H9 (cell line): ENCODE data around the gene BTBD6. TPM values are rescaled to one million over a fixed set of nuclear protein-coding genes. Genes with fewer than 3 reads are reported as not detected.

Source experiments
- DNase-seq: peaks from one replicate; pipeline ENCODE4 v3.0.0-alpha.2; 2017
- H2AFZ ChIP-seq: one replicate; pipeline ENCODE4 v1.6.1; 2013; ENCODE audit warnings: mild to moderate bottlenecking, low read length, control low read depth, moderate library complexity
- H2AK5ac ChIP-seq: 2 replicates; pipeline ENCODE4 v1.6.1; 2013; ENCODE audit warnings: low read length, control low read depth, mixed read lengths; ENCODE audit not compliant: insufficient read length
- H2BK120ac ChIP-seq: one replicate; pipeline ENCODE4 v1.6.1; 2013; ENCODE audit warnings: low read depth, mild to moderate bottlenecking, low read length, control low read depth, inconsistent platforms; ENCODE audit not compliant: poor library complexity, severe bottlenecking
- H2BK12ac ChIP-seq: 2 replicates; pipeline ENCODE4 v1.6.1; 2013; ENCODE audit warnings: low read length, control low read depth, mixed read lengths, low read depth; ENCODE audit not compliant: insufficient read length
- H2BK15ac ChIP-seq: 2 replicates; pipeline ENCODE4 v1.6.1; 2013; ENCODE audit warnings: low read depth, low read length, control low read depth
- H2BK20ac ChIP-seq: one replicate; pipeline ENCODE4 v1.6.1; 2013; ENCODE audit warnings: low read depth, mild to moderate bottlenecking, low read length, control low read depth, inconsistent platforms; ENCODE audit not compliant: poor library complexity, severe bottlenecking
- H2BK5ac ChIP-seq: 2 replicates; pipeline ENCODE4 v1.6.1; 2013; ENCODE audit warnings: low read length, control low read depth, mixed read lengths; ENCODE audit not compliant: insufficient read length
- H3K14ac ChIP-seq: 2 replicates; pipeline ENCODE4 v1.6.1; 2013; ENCODE audit warnings: low read length, control low read depth; ENCODE audit not compliant: insufficient read depth
- H3K18ac ChIP-seq: 2 replicates; pipeline ENCODE4 v1.6.1; 2013; ENCODE audit warnings: low read depth, mild to moderate bottlenecking, mixed read lengths, low read length, control low read depth; ENCODE audit not compliant: insufficient read length
- H3K23ac ChIP-seq: 2 replicates; pipeline ENCODE4 v1.6.1; 2013; ENCODE audit warnings: low read length, control low read depth, mixed read lengths, low read depth; ENCODE audit not compliant: insufficient read length
- H3K23me2 ChIP-seq: 2 replicates; pipeline ENCODE4 v1.6.1; 2013; ENCODE audit warnings: low read depth, mild to moderate bottlenecking, mixed read lengths, low read length, control low read depth; ENCODE audit not compliant: insufficient read length, poor library complexity, severe bottlenecking
- H3K27ac ChIP-seq: 2 replicates; pipeline ENCODE4 v1.5.1; 2013; ENCODE audit warnings: low read length, control low read depth, mixed read lengths, low read depth; ENCODE audit not compliant: insufficient read length
- H3K27me3 ChIP-seq: 2 replicates; pipeline ENCODE4 v1.6.1; 2013; ENCODE audit warnings: low read length, control low read depth, inconsistent platforms; ENCODE audit not compliant: insufficient read depth
- H3K4ac ChIP-seq: 2 replicates; pipeline ENCODE4 v1.6.1; 2013; ENCODE audit warnings: low read depth, mild to moderate bottlenecking, control low read depth, inconsistent platforms, low read length, moderate library complexity
- H3K4me1 ChIP-seq: 2 replicates; pipeline ENCODE4 v1.6.1; 2013; ENCODE audit warnings: low read length, control low read depth, inconsistent platforms; ENCODE audit not compliant: insufficient read depth
- H3K4me2 ChIP-seq: 2 replicates; pipeline ENCODE4 v1.6.1; 2013; ENCODE audit warnings: low read length, control low read depth, mixed read lengths; ENCODE audit not compliant: insufficient read length, insufficient read depth
- H3K56ac ChIP-seq: 2 replicates; pipeline ENCODE4 v1.6.1; 2013; ENCODE audit warnings: low read depth, mild to moderate bottlenecking, mixed read lengths, low read length, control low read depth; ENCODE audit not compliant: insufficient read length
- H3K79me1 ChIP-seq: 2 replicates; pipeline ENCODE4 v1.6.1; 2013; ENCODE audit warnings: low read depth, mild to moderate bottlenecking, moderate library complexity, low read length, control low read depth, inconsistent platforms; ENCODE audit not compliant: insufficient read depth, poor library complexity, severe bottlenecking
- H3K79me2 ChIP-seq: 2 replicates; pipeline ENCODE4 v1.6.1; 2013; ENCODE audit warnings: low read length, control low read depth, inconsistent platforms; ENCODE audit not compliant: insufficient read depth
- H3K9ac ChIP-seq: 2 replicates; pipeline ENCODE4 v1.6.1; 2013; ENCODE audit warnings: low read length, control low read depth, mixed read lengths; ENCODE audit not compliant: insufficient read length; ENCODE audit errors: extremely low read depth
- H3K9me3 ChIP-seq: one replicate; pipeline ENCODE4 v1.6.1; 2013; ENCODE audit warnings: low read depth, low read length, inconsistent platforms; ENCODE audit not compliant: control insufficient read depth
- H3T11ph ChIP-seq: one replicate; pipeline ENCODE4 v1.6.1; 2013; ENCODE audit warnings: mild to moderate bottlenecking, low read length, control low read depth, inconsistent platforms
- H4K20me1 ChIP-seq: one replicate; pipeline ENCODE4 v1.6.1; 2013; ENCODE audit not compliant: control insufficient read depth, insufficient read length, insufficient read depth
- H4K5ac ChIP-seq: 2 replicates; pipeline ENCODE4 v1.6.1; 2013; ENCODE audit warnings: low read depth, mild to moderate bottlenecking, mixed read lengths, low read length, control low read depth; ENCODE audit not compliant: insufficient read length
- H4K8ac ChIP-seq: replicated peaks from 2 replicates; pipeline ENCODE4 v1.6.1; 2013; ENCODE audit warnings: low read length, control low read depth, mixed read lengths, low read depth; ENCODE audit not compliant: insufficient read length
- H4K91ac ChIP-seq: 2 replicates; pipeline ENCODE4 v1.6.1; 2013; ENCODE audit warnings: low read depth, mild to moderate bottlenecking, moderate library complexity, mixed read lengths, low read length, control low read depth; ENCODE audit not compliant: insufficient read length
- H3K27ac Mint-ChIP-seq, 3 experiments: 2 replicates in 2 of 3; 3 replicates in 1 of 3; pipeline ENCODE4 v1.8.0; 2020 to 2021; ENCODE audit warnings: mixed read lengths in 3 of 3, mild to moderate bottlenecking in 1 of 3, moderate library complexity in 1 of 3
- H3K27me3 Mint-ChIP-seq: 2 replicates; pipeline ENCODE4 v1.8.0; 2021; ENCODE audit warnings: low read depth, mild to moderate bottlenecking, moderate library complexity, mixed read lengths
- H3K36me3 Mint-ChIP-seq, 3 experiments: 2 replicates in 2 of 3; 3 replicates in 1 of 3; pipeline ENCODE4 v1.8.0; 2020 to 2021; ENCODE audit warnings: low read depth in 3 of 3, mixed read lengths in 3 of 3; ENCODE audit not compliant: insufficient read depth in 1 of 3
- H3K4me1 Mint-ChIP-seq, 2 experiments: 2 replicates each; pipeline ENCODE4 v1.8.0; 2020; ENCODE audit warnings: mixed read lengths in 2 of 2
- H3K4me3 Mint-ChIP-seq, 2 experiments: 2 replicates in 1 of 2; 3 replicates in 1 of 2; pipeline ENCODE4 v1.8.0; 2020 to 2021; ENCODE audit warnings: mild to moderate bottlenecking in 2 of 2, mixed read lengths in 2 of 2, moderate library complexity in 1 of 2
- H3K9me3 Mint-ChIP-seq, 2 experiments: 2 replicates in 1 of 2; 3 replicates in 1 of 2; pipeline ENCODE4 v1.8.0; 2020; ENCODE audit warnings: mild to moderate bottlenecking in 2 of 2, mixed read lengths in 2 of 2, moderate library complexity in 1 of 2
- WGBS: extraction: QIAGEN DNeasy Blood & Tissue Kit; methylation state at CpG from one replicate; pipeline ENCODE4 v1.1.7; 2013; ENCODE audit warnings: missing lambda C conversion rate, low lambda C conversion rate, mixed read lengths; ENCODE audit not compliant: insufficient read length; ENCODE audit errors: extremely low coverage; 5-methylcytosine and 5-hydroxymethylcytosine counted together
- total RNA-seq: library from RNA; stranded (reverse); gene quantifications from 2 replicates; pipeline ENCODE4 v1.2.1, GENCODE V29; 2021
- TF ChIP-seq, protein P1 (sequence below): fragments of 200-600 bp; sonication (generic); conservative IDR thresholded peaks from 3 replicates; pipeline ENCODE4 v1.8.0; 2021; ENCODE audit warnings: antibody characterized with exemption, mild to moderate bottlenecking

The BTBD6 gene
- total RNA-seq, 1 experiment from 2014 or later, result 23.3 TPM

DNA sequence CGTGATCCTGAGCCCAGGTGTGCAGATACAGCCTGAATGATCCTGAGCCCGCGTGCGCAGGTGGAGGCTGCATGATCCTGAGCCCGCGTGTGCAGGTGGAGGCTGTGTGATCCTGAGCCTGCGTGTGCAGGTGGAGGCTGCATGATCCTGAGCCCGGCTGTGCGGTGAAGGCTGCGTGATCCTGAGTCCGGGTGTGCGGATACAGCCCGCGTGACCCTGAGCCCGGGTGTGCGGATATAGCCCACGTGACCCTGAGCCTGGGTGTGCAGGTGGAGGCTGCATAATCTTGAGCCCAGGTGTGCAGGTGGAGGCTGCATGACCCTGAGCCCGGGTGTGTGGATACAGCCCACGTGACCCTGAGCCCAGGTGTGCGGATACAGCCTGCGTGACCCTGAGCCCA lies 32.2 kb downstream of the BTBD6 start:
- no CpG with 5 or more reads among the region's 21 CpGs for WGBS
- no peaks in the 10 kb centered on the region for H3K27me3 Mint-ChIP-seq

More for the DNA sequence above, 32.2 kb downstream of the BTBD6 start:
- Histone ChIP-seq H2AFZ (no peak overlapping the region), H3K14ac (no peak overlapping the region; the same call in 1 of the 2 replicates), H3K27ac (no peak overlapping the region), H2BK15ac (no peak overlapping the region), H4K5ac (no peak overlapping the region), H4K8ac (no peak overlapping the region), H3K18ac (no peak overlapping the region), H3K79me2 (no peaks in the 10 kb centered on the region), H3K79me1 (peaks cover 3% of the 10 kb centered on the region), H3K23me2 (no peaks in the 10 kb centered on the region), H2BK12ac (no peak overlapping the region), H3K9me3 (no peaks in the 10 kb centered on the region), H3K27me3 (no peaks in the 10 kb centered on the region), H4K20me1 (no peaks in the 10 kb centered on the region), H3K9ac (no peak overlapping the region), H3K4me2 (no peak overlapping the region), H3K23ac (no peak overlapping the region), H4K91ac (no peak overlapping the region), H3K4me1 (no peaks in the 10 kb centered on the region), H2AK5ac (no peak overlapping the region), H3K4ac (no peak overlapping the region), H2BK20ac (no peak overlapping the region), H3K56ac (no peak overlapping the region), H2BK120ac (no peak overlapping the region), H3T11ph (no peak overlapping the region), H2BK5ac (no peak overlapping the region)
- Mint-ChIP-seq H3K36me3 (peaks cover 0 to 5% (median 0%) of the 10 kb centered on the region in 3 experiments; a peak in 3 of 7 replicates), H3K27ac (no peak overlapping the region), H3K9me3 (no peaks in the 10 kb centered on the region), H3K4me1 (peaks cover 13 to 15% of the 10 kb centered on the region in 2 experiments), H3K4me3 (no peak overlapping the region)
- TF ChIP-seq, protein P1, sequence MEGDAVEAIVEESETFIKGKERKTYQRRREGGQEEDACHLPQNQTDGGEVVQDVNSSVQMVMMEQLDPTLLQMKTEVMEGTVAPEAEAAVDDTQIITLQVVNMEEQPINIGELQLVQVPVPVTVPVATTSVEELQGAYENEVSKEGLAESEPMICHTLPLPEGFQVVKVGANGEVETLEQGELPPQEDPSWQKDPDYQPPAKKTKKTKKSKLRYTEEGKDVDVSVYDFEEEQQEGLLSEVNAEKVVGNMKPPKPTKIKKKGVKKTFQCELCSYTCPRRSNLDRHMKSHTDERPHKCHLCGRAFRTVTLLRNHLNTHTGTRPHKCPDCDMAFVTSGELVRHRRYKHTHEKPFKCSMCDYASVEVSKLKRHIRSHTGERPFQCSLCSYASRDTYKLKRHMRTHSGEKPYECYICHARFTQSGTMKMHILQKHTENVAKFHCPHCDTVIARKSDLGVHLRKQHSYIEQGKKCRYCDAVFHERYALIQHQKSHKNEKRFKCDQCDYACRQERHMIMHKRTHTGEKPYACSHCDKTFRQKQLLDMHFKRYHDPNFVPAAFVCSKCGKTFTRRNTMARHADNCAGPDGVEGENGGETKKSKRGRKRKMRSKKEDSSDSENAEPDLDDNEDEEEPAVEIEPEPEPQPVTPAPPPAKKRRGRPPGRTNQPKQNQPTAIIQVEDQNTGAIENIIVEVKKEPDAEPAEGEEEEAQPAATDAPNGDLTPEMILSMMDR, result no peak
- DNase-seq, result no peak
